H9 (cell line): ENCODE measurements around the gene ASB8. TPM values are rescaled to one million over a fixed set of nuclear protein-coding genes. Genes with fewer than 3 reads are reported as not detected.

ENCODE experiments used
- DNase-seq: peaks from one replicate; pipeline ENCODE4 v3.0.0-alpha.2; 2017
- H2AFZ ChIP-seq: one replicate; pipeline ENCODE4 v1.6.1; 2013; ENCODE audit warnings: mild to moderate bottlenecking, low read length, control low read depth, moderate library complexity
- H2AK5ac ChIP-seq: 2 replicates; pipeline ENCODE4 v1.6.1; 2013; ENCODE audit warnings: low read length, control low read depth, mixed read lengths; ENCODE audit not compliant: insufficient read length
- H2BK120ac ChIP-seq: one replicate; pipeline ENCODE4 v1.6.1; 2013; ENCODE audit warnings: low read depth, mild to moderate bottlenecking, low read length, control low read depth, inconsistent platforms; ENCODE audit not compliant: poor library complexity, severe bottlenecking
- H2BK12ac ChIP-seq: 2 replicates; pipeline ENCODE4 v1.6.1; 2013; ENCODE audit warnings: low read length, control low read depth, mixed read lengths, low read depth; ENCODE audit not compliant: insufficient read length
- H2BK15ac ChIP-seq: 2 replicates; pipeline ENCODE4 v1.6.1; 2013; ENCODE audit warnings: low read depth, low read length, control low read depth
- H2BK20ac ChIP-seq: one replicate; pipeline ENCODE4 v1.6.1; 2013; ENCODE audit warnings: low read depth, mild to moderate bottlenecking, low read length, control low read depth, inconsistent platforms; ENCODE audit not compliant: poor library complexity, severe bottlenecking
- H2BK5ac ChIP-seq: 2 replicates; pipeline ENCODE4 v1.6.1; 2013; ENCODE audit warnings: low read length, control low read depth, mixed read lengths; ENCODE audit not compliant: insufficient read length
- H3K14ac ChIP-seq: 2 replicates; pipeline ENCODE4 v1.6.1; 2013; ENCODE audit warnings: low read length, control low read depth; ENCODE audit not compliant: insufficient read depth
- H3K18ac ChIP-seq: 2 replicates; pipeline ENCODE4 v1.6.1; 2013; ENCODE audit warnings: low read depth, mild to moderate bottlenecking, mixed read lengths, low read length, control low read depth; ENCODE audit not compliant: insufficient read length
- H3K23ac ChIP-seq: 2 replicates; pipeline ENCODE4 v1.6.1; 2013; ENCODE audit warnings: low read length, control low read depth, mixed read lengths, low read depth; ENCODE audit not compliant: insufficient read length
- H3K23me2 ChIP-seq: 2 replicates; pipeline ENCODE4 v1.6.1; 2013; ENCODE audit warnings: low read depth, mild to moderate bottlenecking, mixed read lengths, low read length, control low read depth; ENCODE audit not compliant: insufficient read length, poor library complexity, severe bottlenecking
- H3K27ac ChIP-seq: 2 replicates; pipeline ENCODE4 v1.5.1; 2013; ENCODE audit warnings: low read length, control low read depth, mixed read lengths, low read depth; ENCODE audit not compliant: insufficient read length
- H3K27me3 ChIP-seq: 2 replicates; pipeline ENCODE4 v1.6.1; 2013; ENCODE audit warnings: low read length, control low read depth, inconsistent platforms; ENCODE audit not compliant: insufficient read depth
- H3K4ac ChIP-seq: 2 replicates; pipeline ENCODE4 v1.6.1; 2013; ENCODE audit warnings: low read depth, mild to moderate bottlenecking, control low read depth, inconsistent platforms, low read length, moderate library complexity
- H3K4me1 ChIP-seq: 2 replicates; pipeline ENCODE4 v1.6.1; 2013; ENCODE audit warnings: low read length, control low read depth, inconsistent platforms; ENCODE audit not compliant: insufficient read depth
- H3K4me2 ChIP-seq: 2 replicates; pipeline ENCODE4 v1.6.1; 2013; ENCODE audit warnings: low read length, control low read depth, mixed read lengths; ENCODE audit not compliant: insufficient read length, insufficient read depth
- H3K56ac ChIP-seq: 2 replicates; pipeline ENCODE4 v1.6.1; 2013; ENCODE audit warnings: low read depth, mild to moderate bottlenecking, mixed read lengths, low read length, control low read depth; ENCODE audit not compliant: insufficient read length
- H3K79me1 ChIP-seq: 2 replicates; pipeline ENCODE4 v1.6.1; 2013; ENCODE audit warnings: low read depth, mild to moderate bottlenecking, moderate library complexity, low read length, control low read depth, inconsistent platforms; ENCODE audit not compliant: insufficient read depth, poor library complexity, severe bottlenecking
- H3K79me2 ChIP-seq: 2 replicates; pipeline ENCODE4 v1.6.1; 2013; ENCODE audit warnings: low read length, control low read depth, inconsistent platforms; ENCODE audit not compliant: insufficient read depth
- H3K9ac ChIP-seq: 2 replicates; pipeline ENCODE4 v1.6.1; 2013; ENCODE audit warnings: low read length, control low read depth, mixed read lengths; ENCODE audit not compliant: insufficient read length; ENCODE audit errors: extremely low read depth
- H3K9me3 ChIP-seq: one replicate; pipeline ENCODE4 v1.6.1; 2013; ENCODE audit warnings: low read depth, low read length, inconsistent platforms; ENCODE audit not compliant: control insufficient read depth
- H3T11ph ChIP-seq: one replicate; pipeline ENCODE4 v1.6.1; 2013; ENCODE audit warnings: mild to moderate bottlenecking, low read length, control low read depth, inconsistent platforms
- H4K20me1 ChIP-seq: one replicate; pipeline ENCODE4 v1.6.1; 2013; ENCODE audit not compliant: control insufficient read depth, insufficient read length, insufficient read depth
- H4K5ac ChIP-seq: 2 replicates; pipeline ENCODE4 v1.6.1; 2013; ENCODE audit warnings: low read depth, mild to moderate bottlenecking, mixed read lengths, low read length, control low read depth; ENCODE audit not compliant: insufficient read length
- H4K8ac ChIP-seq: replicated peaks from 2 replicates; pipeline ENCODE4 v1.6.1; 2013; ENCODE audit warnings: low read length, control low read depth, mixed read lengths, low read depth; ENCODE audit not compliant: insufficient read length
- H4K91ac ChIP-seq: 2 replicates; pipeline ENCODE4 v1.6.1; 2013; ENCODE audit warnings: low read depth, mild to moderate bottlenecking, moderate library complexity, mixed read lengths, low read length, control low read depth; ENCODE audit not compliant: insufficient read length
- H3K27ac Mint-ChIP-seq, 3 experiments: 2 replicates in 2 of 3; 3 replicates in 1 of 3; pipeline ENCODE4 v1.8.0; 2020 to 2021; ENCODE audit warnings: mixed read lengths in 3 of 3, mild to moderate bottlenecking in 1 of 3, moderate library complexity in 1 of 3
- H3K27me3 Mint-ChIP-seq: 2 replicates; pipeline ENCODE4 v1.8.0; 2021; ENCODE audit warnings: low read depth, mild to moderate bottlenecking, moderate library complexity, mixed read lengths
- H3K36me3 Mint-ChIP-seq, 3 experiments: 2 replicates in 2 of 3; 3 replicates in 1 of 3; pipeline ENCODE4 v1.8.0; 2020 to 2021; ENCODE audit warnings: low read depth in 3 of 3, mixed read lengths in 3 of 3; ENCODE audit not compliant: insufficient read depth in 1 of 3
- H3K4me1 Mint-ChIP-seq, 2 experiments: 2 replicates each; pipeline ENCODE4 v1.8.0; 2020; ENCODE audit warnings: mixed read lengths in 2 of 2
- H3K4me3 Mint-ChIP-seq, 2 experiments: 2 replicates in 1 of 2; 3 replicates in 1 of 2; pipeline ENCODE4 v1.8.0; 2020 to 2021; ENCODE audit warnings: mild to moderate bottlenecking in 2 of 2, mixed read lengths in 2 of 2, moderate library complexity in 1 of 2
- H3K9me3 Mint-ChIP-seq, 2 experiments: 2 replicates in 1 of 2; 3 replicates in 1 of 2; pipeline ENCODE4 v1.8.0; 2020; ENCODE audit warnings: mild to moderate bottlenecking in 2 of 2, mixed read lengths in 2 of 2, moderate library complexity in 1 of 2
- CTCF ChIP-seq: fragments of 200-600 bp; sonication (generic); conservative IDR thresholded peaks from 3 replicates; pipeline ENCODE4 v1.8.0; 2021; ENCODE audit warnings: antibody characterized with exemption, mild to moderate bottlenecking
- WGBS: extraction: QIAGEN DNeasy Blood & Tissue Kit; methylation state at CpG from one replicate; pipeline ENCODE4 v1.1.7; 2013; ENCODE audit warnings: missing lambda C conversion rate, low lambda C conversion rate, mixed read lengths; ENCODE audit not compliant: insufficient read length; ENCODE audit errors: extremely low coverage; 5-methylcytosine and 5-hydroxymethylcytosine counted together
- total RNA-seq: library from RNA; stranded (reverse); gene quantifications from 2 replicates; pipeline ENCODE4 v1.2.1, GENCODE V29; 2021

Gene ASB8
- total RNA-seq, 1 experiment from 2014 or later: 10.9 TPM

GRCh38 chr12:48169011-48169410 lies 11.7 kb upstream of the ASB8 start:
- Histone ChIP-seq H3K56ac (no peak overlapping the region), H3K27ac (no peak overlapping the region), H3K9ac (no peak overlapping the region), H3K23me2 (no peaks in the 10 kb centered on the region), H2AFZ (no peak overlapping the region), H4K5ac (no peak overlapping the region), H3K4ac (no peak overlapping the region), H4K20me1 (peaks cover 2% of the 10 kb centered on the region), H2BK20ac (no peak overlapping the region), H4K8ac (peak overlapping the region; percentile 39), H3K79me1 (no peaks in the 10 kb centered on the region), H3K79me2 (no peaks in the 10 kb centered on the region), H3K14ac (no peak overlapping the region; the same call in 1 of the 2 replicates), H3K9me3 (no peaks in the 10 kb centered on the region), H3K23ac (no peak overlapping the region), H4K91ac (no peak overlapping the region), H3K4me1 (no peaks in the 10 kb centered on the region), H3K4me2 (no peak overlapping the region), H2BK120ac (no peak overlapping the region), H3K18ac (no peak overlapping the region), H2AK5ac (no peak overlapping the region), H3T11ph (no peak overlapping the region), H2BK12ac (no peak overlapping the region), H3K27me3 (no peaks in the 10 kb centered on the region), H2BK15ac (no peak overlapping the region), H2BK5ac (no peak overlapping the region)
- no CpG with 5 or more reads among the region's 19 CpGs for WGBS
- Mint-ChIP-seq H3K9me3 (no peaks in the 10 kb centered on the region), H3K36me3 (no peaks in the 10 kb centered on the region), H3K27ac (no peak overlapping the region), H3K27me3 (peaks cover 18% of the 10 kb centered on the region), H3K4me3 (no peak overlapping the region), H3K4me1 (no peaks in the 10 kb centered on the region)
- no peak for TF ChIP-seq CTCF
- DNase-seq: no peak
